ENCODE data around the gene GNAT3.

The GNAT3 gene

DNA sequence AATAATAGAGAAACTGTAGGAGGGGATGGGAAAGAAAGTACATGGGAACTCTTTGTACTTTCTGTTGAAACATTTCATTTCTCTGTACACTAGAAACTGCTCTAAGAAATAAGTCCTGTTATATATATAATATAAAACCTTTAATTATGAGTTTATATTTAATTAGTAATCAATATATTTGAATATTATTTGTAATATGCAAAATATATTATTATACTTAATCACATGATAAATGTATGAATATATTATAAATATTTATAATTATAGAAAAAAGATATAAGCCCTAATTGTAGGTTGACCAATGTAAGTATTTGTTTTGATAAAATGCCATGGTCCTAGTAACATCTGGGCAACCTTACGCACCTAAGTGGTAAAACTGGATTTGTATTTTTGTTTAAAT lies 51.0 kb downstream of the GNAT3 start:
- DNase-seq: no peak

DNA sequence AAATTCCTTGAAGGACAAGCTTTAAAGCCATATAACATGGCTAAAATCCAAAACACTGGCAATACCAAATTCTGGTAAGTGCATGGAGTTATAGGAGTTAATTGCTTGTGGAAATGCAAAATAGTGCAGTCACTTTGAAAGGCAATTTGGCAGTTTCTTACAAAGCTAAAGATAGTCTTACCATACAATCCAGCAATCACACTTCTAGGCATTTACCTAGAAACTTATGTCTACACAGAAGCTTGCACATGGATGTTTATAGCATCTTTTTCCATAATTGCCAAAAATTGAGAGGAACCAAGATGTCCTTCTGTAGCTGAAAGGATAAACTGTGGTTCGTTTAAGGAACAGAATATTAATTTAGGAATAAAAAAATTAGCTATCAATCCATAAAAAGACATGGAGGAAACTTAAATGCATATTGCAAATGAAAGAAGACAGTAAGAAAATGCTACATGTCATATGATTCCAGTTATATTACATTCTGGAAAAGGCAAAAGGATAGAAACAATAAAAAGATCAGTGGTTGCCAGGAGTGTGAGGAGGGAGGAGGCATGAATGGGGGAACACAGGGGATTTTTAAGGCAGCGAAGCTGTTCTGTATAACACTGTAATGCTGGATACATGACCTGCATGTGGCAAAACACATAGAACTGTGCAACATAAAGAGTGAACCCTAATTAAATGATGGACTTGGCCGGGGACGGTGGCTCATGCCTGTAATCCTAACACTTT lies 51.9 kb downstream of the GNAT3 start:
- DNase-seq: no peak

DNA sequence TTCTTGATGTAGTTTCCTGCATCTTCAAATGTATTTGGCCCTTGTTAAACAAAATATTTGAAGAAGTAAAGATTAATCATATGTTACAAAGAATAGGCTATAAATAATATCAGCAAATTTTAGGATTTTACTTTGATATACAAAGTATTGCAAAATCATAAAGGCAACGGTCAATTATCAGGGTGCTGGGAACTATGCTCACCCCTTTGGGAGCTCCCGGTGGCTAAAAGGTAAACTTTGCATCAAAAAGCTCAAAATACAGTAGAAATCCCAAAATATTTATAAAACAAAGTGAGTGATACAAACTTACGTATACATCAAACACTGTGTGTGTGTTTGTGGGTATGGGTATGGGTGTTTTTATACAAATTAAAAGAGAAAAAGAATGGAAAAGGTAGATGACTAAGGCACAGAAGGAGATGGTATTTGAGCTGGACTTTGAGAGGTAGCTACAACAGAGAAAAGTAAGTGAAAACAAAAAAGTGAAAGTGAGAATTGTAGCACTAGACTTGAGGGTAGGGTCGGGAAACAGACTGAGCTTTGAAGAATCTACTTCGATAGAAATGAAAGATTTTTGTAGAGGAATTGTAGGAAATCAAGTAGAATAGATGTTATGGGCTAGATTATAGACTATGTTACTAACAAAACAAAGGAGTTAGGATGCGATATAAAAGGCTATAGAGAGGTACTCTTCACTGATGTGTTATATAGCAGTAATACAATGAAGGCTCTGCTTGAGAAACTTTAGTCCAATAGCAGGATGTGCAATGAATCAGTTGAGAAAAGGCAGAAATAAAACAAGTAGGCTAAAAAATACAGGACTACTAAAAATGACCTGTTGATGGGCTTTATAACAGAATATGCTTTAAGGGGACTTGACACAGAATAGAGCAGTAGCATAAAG lies 52.8 kb downstream of the GNAT3 start:
- no peak for DNase-seq

DNA sequence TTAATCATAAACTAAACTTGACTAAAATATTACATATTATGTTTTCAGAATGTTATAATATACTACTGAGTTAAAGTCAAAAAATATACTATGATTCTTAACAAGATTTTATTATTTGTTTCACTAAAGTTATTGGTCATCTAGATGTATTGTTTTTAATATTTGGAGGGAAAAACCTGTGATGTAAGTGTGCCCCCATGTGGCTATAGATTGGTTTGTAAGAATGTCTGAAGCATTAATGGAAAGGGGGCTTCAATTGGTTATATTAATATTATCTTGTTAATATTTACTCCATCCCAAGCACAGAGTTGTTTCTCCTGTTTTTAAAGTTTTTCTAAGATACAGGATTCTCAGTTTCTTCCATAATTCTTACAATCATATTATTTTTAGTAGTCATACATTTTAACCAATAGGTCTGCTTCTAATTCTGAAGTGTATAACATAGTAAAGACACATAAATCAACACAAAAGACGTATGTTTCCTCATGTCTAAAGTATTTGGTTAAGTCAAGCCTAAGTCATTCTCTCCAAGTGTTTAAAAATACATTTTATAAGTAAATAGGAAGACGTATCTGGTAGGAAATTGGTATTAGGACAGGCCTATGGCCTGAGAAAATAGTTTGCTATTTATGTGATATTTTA lies 58.0 kb downstream of the GNAT3 start:
- DNase-seq: no peak

- no peak for DNase-seq
Measured at GRCh38 chr7:80450621-80451308, 61.1 kb downstream of the GNAT3 start.

- no peak for DNase-seq
Measured at GRCh38 chr7:80449836-80450235, 62.0 kb downstream of the GNAT3 start.

DNA sequence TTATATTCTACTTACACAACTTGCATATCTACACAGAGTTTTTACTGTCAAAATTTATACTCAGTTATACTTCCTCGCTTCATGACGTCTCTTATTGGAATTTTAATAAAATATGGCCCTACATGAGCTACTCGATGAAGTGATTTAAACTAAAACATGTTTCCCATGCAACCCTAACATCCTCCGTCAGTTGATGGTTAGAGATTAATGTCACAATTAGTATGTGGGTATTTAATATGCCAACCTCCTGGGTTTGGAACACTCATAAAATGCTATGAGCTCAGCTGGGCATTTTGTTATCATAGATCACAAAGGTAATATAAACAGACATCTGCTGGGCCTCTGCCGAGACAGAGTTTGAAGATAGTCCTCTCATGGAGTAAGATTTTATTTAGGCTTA lies 66.5 kb downstream of the GNAT3 start:
- no peak for DNase-seq

GRCh38 chr7:80444811-80445210 lies 67.1 kb downstream of the GNAT3 start:
- no peak for DNase-seq

GRCh38 chr7:80443325-80443724 lies 68.5 kb downstream of the GNAT3 start:
- no peak for DNase-seq

- DNase-seq: no peak
Measured at GRCh38 chr7:80440883-80441282, 71.0 kb downstream of the GNAT3 start.

DNA sequence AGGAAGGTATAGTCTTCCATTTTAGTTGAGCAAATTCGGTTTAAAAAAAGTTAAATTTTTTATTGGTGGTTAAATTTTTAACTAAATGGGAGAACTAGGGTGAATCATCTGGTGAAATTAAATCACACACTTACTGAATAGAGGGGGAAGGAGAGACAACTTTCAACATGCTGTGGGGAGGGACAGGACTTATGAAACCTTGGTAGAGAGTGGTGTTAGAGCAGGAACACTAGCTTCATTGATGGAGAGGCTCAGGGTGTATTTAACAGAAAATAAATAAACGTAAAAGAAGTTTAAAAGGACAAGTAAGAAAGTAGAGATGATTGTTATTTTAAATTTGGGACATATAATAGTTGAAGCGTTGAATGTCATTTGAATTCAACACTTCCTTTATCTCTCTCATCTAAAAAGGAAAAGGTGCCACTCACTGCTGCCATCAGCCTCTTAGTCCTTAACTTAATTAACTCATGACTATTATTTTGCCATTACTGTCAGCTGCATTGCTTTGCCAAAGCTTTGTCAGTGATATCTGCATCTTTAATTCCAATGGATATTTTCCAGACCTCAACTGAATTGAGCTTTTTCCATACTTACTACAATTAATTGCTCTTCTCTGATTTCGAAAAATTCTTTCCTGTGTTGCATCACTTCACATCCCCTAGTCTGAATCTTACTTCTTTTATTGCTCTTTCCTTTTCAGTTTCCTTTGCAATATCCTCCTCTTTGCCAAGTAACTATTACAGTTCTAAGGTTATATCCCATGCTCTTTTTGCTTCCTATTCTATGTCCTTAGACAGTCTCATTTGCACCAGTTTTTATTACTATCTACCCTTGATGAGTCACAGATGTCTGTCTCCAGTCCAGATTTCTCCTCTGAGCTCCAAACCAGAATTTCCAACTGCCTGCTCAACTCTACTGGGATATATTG lies 71.7 kb downstream of the GNAT3 start:
- peak; percentile 34 for DNase-seq

DNA sequence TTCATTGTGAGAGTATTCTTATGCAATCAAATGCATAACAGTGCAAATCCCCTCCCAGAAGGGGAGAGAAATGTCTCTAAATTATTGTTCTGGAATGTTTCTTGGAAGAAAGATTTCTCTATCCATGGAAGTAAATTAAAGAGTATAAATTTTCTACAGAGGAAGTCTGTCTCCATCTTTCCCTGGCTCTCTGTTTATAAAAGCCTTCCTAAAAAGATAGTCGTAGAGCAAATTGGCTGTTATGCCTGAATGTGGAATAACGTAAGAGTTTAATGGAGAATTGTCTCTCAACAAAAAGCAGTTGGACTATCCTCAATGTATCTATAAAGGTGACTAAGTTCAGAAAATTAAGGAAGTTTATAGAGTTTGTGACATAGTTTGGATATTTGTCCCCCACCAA lies 76.3 kb downstream of the GNAT3 start:
- DNase-seq: no peak

- DNase-seq: no peak
Measured at GRCh38 chr7:80434047-80434446, 77.8 kb downstream of the GNAT3 start.

DNA sequence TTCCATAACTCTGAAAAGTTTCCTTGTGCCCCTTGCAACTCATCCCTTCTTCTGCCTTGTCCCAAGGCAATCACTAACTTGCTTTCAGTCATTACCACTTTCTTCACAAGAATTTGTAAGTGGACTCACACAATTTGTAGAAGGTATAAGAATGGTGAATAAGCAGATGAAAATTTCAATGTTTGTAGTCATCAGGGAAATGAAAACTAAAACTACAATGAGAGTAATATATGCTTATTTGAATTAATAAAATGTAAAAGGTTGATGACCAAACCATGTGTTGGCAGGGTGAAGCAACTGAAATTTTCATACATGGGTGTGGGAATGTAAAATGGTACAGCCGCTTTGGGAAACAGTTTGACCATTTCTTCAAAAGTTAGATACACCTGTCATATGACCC lies 79.7 kb downstream of the GNAT3 start:
- DNase-seq: no peak

DNA sequence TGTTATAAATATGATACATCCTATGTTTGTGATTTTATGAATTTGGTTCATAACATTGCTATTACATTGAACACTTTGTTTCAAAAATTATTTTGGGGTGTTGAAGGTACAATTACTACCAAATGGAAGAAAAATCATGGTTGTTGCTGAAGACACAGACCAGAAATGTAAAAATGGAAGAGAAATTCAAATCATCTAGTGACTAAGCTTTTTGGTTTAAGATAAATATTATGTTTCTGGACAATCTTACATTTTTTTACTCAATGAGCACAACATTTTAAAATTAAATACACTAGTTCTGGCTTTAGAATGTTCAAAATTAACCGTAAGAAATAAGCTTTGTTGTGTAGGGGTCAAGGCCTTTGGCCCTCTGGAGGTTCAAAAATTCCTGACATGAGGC lies 82.7 kb downstream of the GNAT3 start:
- no peak for DNase-seq

GRCh38 chr7:80428161-80429054 lies 83.5 kb downstream of the GNAT3 start:
- no peak for DNase-seq

DNA sequence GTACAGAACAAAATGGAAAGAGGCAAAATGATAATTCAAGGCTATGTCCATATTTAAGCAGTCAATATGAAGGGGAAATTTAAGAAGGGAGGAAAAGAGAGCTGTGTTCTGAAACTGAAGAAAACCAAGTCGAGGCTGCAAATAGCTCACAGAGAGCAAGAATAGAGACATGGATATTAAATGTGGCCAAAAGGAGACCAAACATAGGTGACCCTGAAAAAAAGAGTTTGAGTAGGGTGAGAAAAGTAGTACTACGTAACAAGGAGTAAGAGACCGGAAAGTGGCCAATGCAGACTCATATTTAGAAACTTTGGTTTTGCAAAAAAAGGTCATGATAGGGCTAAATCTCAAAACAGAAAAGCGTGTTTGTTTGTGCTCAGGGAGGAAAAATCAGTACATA lies 84.6 kb downstream of the GNAT3 start:
- DNase-seq: no peak

- no peak for DNase-seq
Measured at GRCh38 chr7:80420876-80421275, 91.0 kb downstream of the GNAT3 start.

DNA sequence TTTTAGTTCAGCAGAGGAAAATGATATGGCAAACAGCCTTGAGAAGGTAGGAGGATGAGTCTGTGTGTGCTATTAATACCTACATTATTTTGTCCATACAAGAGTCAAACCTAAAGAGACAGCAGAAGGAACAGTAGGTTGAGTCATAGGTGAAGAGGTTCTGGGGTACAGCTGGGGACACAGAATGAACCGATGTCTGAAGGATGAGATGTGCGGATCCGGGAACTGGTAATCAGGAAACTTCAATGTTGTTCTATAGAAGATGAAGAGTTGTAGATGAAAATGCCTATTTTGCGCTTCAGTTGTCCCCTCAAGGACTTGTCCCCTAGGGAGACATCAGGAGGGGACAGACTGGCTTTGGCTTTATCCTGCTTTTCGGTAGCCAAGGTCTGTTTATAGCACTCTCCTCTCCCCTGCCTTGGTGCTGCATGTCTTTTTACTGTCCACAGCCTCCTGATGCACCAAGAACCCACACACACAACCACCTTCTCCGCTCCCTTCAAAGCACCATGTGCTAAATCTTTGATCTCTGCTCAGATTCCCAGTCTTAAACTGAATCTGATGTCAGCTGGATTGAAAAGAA lies 94.6 kb downstream of the GNAT3 start:
- DNase-seq: no peak

DNA sequence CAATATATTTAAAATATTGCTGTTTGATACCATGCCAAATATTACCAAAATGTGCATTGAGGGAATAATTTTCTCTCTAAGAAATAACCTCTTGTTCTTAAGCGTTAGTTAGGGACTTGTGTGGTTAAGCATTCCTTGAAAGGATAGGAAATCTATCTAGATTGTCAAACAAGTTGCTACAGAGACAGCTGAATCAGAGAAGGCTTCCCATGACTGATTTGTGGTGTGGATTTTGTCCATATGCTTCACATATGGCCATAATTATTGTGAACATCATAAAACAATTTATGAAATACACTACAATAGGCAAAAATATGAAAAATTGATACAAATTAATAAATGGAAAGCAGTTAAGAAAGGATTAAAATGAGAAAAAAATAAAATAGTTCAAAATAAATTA lies 96.3 kb downstream of the GNAT3 start:
- no peak for DNase-seq

DNA sequence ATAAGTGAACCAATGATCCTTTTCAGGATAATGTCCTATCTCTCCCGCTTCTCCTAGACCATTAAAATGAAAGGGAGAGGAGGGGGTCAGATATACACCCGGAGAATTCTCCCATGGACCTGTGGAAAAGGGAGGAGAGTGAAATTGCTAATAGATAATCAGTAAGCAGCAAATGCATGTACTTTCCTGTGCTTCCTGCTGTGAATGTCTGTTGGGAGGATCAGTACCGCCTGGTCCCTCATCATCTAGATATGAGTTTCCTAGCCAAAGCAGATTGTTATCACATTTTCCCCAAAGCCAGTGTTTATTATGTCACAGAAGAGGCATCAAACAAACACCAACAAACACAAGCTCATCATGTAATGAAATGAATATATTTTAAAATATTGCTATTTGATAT lies 96.8 kb downstream of the GNAT3 start:
- no peak for DNase-seq

Measured in GF-D8 (cell line).